ENCODE results near the gene UBE2E1. TPM values are rescaled to one million over a fixed set of nuclear protein-coding genes. Genes with fewer than 3 reads are reported as not detected.

UBE2E1 gene
- total RNA-seq, 1 donor from 2014 or later: 98.8 TPM

- no peak for DNase-seq (ENCODE audit: low read depth in 2 of 2)
These were observed 15.1 kb downstream of the UBE2E1 start for GRCh38 chr3:23820888-23821287.

- no peak for DNase-seq (ENCODE audit: low read depth in 2 of 2)
These were observed 16.1 kb downstream of the UBE2E1 start for GRCh38 chr3:23821858-23822257.

GRCh38 chr3:23822559-23822958 is 16.8 kb downstream of the UBE2E1 start:
- DNase-seq (ENCODE audit: low read depth in 2 of 2): no peak

- no peak for DNase-seq (ENCODE audit: low read depth in 2 of 2)
These were observed 17.9 kb downstream of the UBE2E1 start for GRCh38 chr3:23823620-23824019.

GRCh38 chr3:23824699-23825444 is 19.1 kb downstream of the UBE2E1 start:
- no peak for DNase-seq (ENCODE audit: low read depth in 2 of 2)

GRCh38 chr3:23825802-23826201 is 20.0 kb downstream of the UBE2E1 start:
- no peak for DNase-seq (ENCODE audit: low read depth in 2 of 2)

- DNase-seq (ENCODE audit: low read depth in 2 of 2): peak in 1 of 2 donors; percentile 53
These were observed 20.8 kb downstream of the UBE2E1 start for GRCh38 chr3:23826382-23827064.

GRCh38 chr3:23829242-23829934 is 23.6 kb downstream of the UBE2E1 start:
- DNase-seq (ENCODE audit: low read depth in 2 of 2): no peak

GRCh38 chr3:23830869-23831484 is 25.2 kb downstream of the UBE2E1 start:
- no peak for DNase-seq (ENCODE audit: low read depth in 2 of 2)

- DNase-seq (ENCODE audit: low read depth in 2 of 2): no peak
These were observed 26.0 kb downstream of the UBE2E1 start for GRCh38 chr3:23831517-23832394.

- no peak for DNase-seq (ENCODE audit: low read depth in 2 of 2)
These were observed 26.8 kb downstream of the UBE2E1 start for GRCh38 chr3:23832523-23832922.

- peak; percentile 26 to 37 for DNase-seq (ENCODE audit: low read depth in 2 of 2)
These were observed 28.5 kb downstream of the UBE2E1 start for GRCh38 chr3:23834082-23834870.

GRCh38 chr3:23835087-23835486 is 29.3 kb downstream of the UBE2E1 start:
- no peak for DNase-seq (ENCODE audit: low read depth in 2 of 2)

- DNase-seq (ENCODE audit: low read depth in 2 of 2): peak in 1 of 2 donors; percentile 18
These were observed 30.0 kb downstream of the UBE2E1 start for GRCh38 chr3:23835802-23836201.

- no peak for DNase-seq (ENCODE audit: low read depth in 2 of 2)
These were observed 30.9 kb downstream of the UBE2E1 start for GRCh38 chr3:23836536-23837230.

GRCh38 chr3:23837286-23837685 is 31.5 kb downstream of the UBE2E1 start:
- no peak for DNase-seq (ENCODE audit: low read depth in 2 of 2)

- DNase-seq (ENCODE audit: low read depth in 2 of 2): no peak
These were observed 31.9 kb downstream of the UBE2E1 start for GRCh38 chr3:23837691-23838090.

- no peak for DNase-seq (ENCODE audit: low read depth in 2 of 2)
These were observed 34.8 kb downstream of the UBE2E1 start for GRCh38 chr3:23840521-23840920.

GRCh38 chr3:23843869-23844268 is 38.1 kb downstream of the UBE2E1 start:
- DNase-seq (ENCODE audit: low read depth in 2 of 2): no peak
